Mammary epithelial cell (primary cell): ENCODE measurements around the gene DNAJC13.

Experiments
- EZH2 ChIP-seq: IDR thresholded peaks from 2 replicates; pipeline ENCODE4 v1.6.1; 2012; ENCODE audit warnings: low read length, inconsistent platforms, borderline replicate concordance
- TF ChIP-seq, protein P1 (sequence below), 2 donors: IDR thresholded peaks in 1 of 2; conservative IDR thresholded peaks in 1 of 2; 2 replicates each; pipeline ENCODE4 v1.5.1; 2011 to 2012; ENCODE audit warnings: inconsistent platforms in 2 of 2, low read length in 2 of 2, mild to moderate bottlenecking in 2 of 2, control low read depth in 1 of 2, low read depth in 1 of 2; ENCODE audit not compliant: insufficient read depth in 1 of 2; ENCODE audit errors: extremely low read depth in 1 of 2

DNA sequence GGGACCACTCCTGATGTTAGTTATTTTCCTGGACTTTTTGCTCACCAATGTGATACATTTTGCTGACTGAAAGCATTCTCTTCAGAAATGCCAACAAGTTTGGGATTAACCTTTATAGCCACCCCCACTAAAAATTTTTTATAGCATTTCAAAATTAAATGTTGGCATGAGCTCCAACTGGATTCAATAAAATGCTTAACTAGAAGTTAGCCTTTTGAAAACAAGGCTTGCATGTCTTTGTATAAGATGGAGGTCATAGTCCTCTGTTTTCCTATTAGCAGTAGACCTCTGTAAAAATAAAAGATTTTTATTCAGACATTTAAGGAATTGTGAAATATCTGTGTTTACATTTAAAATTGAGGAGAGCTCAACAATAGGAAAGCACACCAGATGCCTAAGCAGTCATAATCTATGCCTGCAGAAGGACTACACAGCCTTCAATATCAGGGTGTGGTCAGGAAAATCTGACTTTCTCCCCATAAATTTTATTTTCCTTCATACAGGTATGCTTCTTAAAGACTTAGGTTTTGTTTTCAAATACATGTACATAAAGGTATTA lies 87.2 kb downstream of the DNAJC13 start:
- TF ChIP-seq, protein P1, sequence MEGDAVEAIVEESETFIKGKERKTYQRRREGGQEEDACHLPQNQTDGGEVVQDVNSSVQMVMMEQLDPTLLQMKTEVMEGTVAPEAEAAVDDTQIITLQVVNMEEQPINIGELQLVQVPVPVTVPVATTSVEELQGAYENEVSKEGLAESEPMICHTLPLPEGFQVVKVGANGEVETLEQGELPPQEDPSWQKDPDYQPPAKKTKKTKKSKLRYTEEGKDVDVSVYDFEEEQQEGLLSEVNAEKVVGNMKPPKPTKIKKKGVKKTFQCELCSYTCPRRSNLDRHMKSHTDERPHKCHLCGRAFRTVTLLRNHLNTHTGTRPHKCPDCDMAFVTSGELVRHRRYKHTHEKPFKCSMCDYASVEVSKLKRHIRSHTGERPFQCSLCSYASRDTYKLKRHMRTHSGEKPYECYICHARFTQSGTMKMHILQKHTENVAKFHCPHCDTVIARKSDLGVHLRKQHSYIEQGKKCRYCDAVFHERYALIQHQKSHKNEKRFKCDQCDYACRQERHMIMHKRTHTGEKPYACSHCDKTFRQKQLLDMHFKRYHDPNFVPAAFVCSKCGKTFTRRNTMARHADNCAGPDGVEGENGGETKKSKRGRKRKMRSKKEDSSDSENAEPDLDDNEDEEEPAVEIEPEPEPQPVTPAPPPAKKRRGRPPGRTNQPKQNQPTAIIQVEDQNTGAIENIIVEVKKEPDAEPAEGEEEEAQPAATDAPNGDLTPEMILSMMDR (conservative IDR thresholded peaks at IDR 0.05 in 1 of 2, IDR thresholded peaks at IDR 0.05 in 1 of 2; ENCODE audit: extremely low read depth in 1 of 2, insufficient read depth in 1 of 2, low read depth in 1 of 2, low read length in 2 of 2), result no peak
- TF ChIP-seq EZH2, result no peak
